HCT116 (cell line): ENCODE data around the gene ADAMTS15.

Source experiments
- CTCF ChIP-seq, 3 experiments: fragments of 200-600 bp in 1 of 3; sonication (generic) in 1 of 3; IDR thresholded peaks in 2 of 3; conservative IDR thresholded peaks in 1 of 3; 2 replicates each; pipeline ENCODE4 v1.5.1; 2012 to 2017; ENCODE audit warnings: low read depth in 2 of 3, low read length in 2 of 3, antibody characterized with exemption in 1 of 3, borderline replicate concordance in 1 of 3, control low read depth in 1 of 3, mild to moderate bottlenecking in 1 of 3, mixed read lengths in 1 of 3, mixed run types in 1 of 3, moderate library complexity in 1 of 3; ENCODE audit not compliant: insufficient read depth in 1 of 3
- EZH2 ChIP-seq: fragments of 200-600 bp; sonication (generic); IDR thresholded peaks from 2 replicates; pipeline ENCODE4 v1.6.1; 2017; ENCODE audit warnings: antibody characterized with exemption, mixed run types
- ZNF274 ChIP-seq: fragments of 200-500 bp; sonication (Bioruptor generic); IDR thresholded peaks from 2 replicates; pipeline ENCODE4 v1.6.1; 2014; ENCODE audit warnings: mild to moderate bottlenecking, low read depth, low read length, inconsistent platforms

GRCh38 chr11:130449310-130449990 is 1.0 kb downstream of the ADAMTS15 start:
- TF ChIP-seq ZNF274 (no peak), CTCF (IDR thresholded peaks at IDR 0.05 in 2 of 3, conservative IDR thresholded peaks at IDR 0.05 in 1 of 3; ENCODE audit: borderline replicate concordance in 1 of 3, insufficient read depth in 1 of 3, low read depth in 2 of 3, low read length in 2 of 3) (no peak), EZH2 (no peak)
